PFSK-1 (cell line): ENCODE data around the gene RNU5B-1.

Source experiments
- FOXP2 ChIP-seq: optimal IDR thresholded peaks from 2 replicates; pipeline ENCODE3; 2011; ENCODE audit warnings: borderline replicate concordance, control low read depth, inconsistent platforms; ENCODE audit not compliant: insufficient read depth; ENCODE audit errors: extremely low read length, extremely low read depth
- POLR2AphosphoS5 ChIP-seq: IDR thresholded peaks from 2 replicates; pipeline ENCODE4 v1.6.1; 2012; ENCODE audit warnings: low read depth, mild to moderate bottlenecking, control low read depth, low read length, moderate library complexity
- SIN3A ChIP-seq: IDR thresholded peaks from 2 replicates; pipeline ENCODE4 v1.6.1; 2012; ENCODE audit warnings: mild to moderate bottlenecking, low read length, moderate library complexity, borderline replicate concordance; ENCODE audit not compliant: insufficient read depth
- TAF1 ChIP-seq: IDR thresholded peaks from 2 replicates; pipeline ENCODE4 v1.6.1; 2012; ENCODE audit warnings: low read length, control low read depth, borderline replicate concordance; ENCODE audit not compliant: insufficient read depth
- TF ChIP-seq, protein P1 (sequence below), 2 experiments: IDR thresholded peaks; 2 replicates each; pipeline versions ENCODE4 v1.6.1 to v1.8.0; 2011 to 2012; ENCODE audit warnings: low read depth in 2 of 2, low read length in 2 of 2, control low read depth in 1 of 2, inconsistent platforms in 1 of 2, mild to moderate bottlenecking in 1 of 2, moderate library complexity in 1 of 2; ENCODE audit not compliant: insufficient read depth in 1 of 2

GRCh38 chr15:65310431-65311137 is 6.1 kb downstream of the RNU5B-1 start:
- TF ChIP-seq, protein P1, sequence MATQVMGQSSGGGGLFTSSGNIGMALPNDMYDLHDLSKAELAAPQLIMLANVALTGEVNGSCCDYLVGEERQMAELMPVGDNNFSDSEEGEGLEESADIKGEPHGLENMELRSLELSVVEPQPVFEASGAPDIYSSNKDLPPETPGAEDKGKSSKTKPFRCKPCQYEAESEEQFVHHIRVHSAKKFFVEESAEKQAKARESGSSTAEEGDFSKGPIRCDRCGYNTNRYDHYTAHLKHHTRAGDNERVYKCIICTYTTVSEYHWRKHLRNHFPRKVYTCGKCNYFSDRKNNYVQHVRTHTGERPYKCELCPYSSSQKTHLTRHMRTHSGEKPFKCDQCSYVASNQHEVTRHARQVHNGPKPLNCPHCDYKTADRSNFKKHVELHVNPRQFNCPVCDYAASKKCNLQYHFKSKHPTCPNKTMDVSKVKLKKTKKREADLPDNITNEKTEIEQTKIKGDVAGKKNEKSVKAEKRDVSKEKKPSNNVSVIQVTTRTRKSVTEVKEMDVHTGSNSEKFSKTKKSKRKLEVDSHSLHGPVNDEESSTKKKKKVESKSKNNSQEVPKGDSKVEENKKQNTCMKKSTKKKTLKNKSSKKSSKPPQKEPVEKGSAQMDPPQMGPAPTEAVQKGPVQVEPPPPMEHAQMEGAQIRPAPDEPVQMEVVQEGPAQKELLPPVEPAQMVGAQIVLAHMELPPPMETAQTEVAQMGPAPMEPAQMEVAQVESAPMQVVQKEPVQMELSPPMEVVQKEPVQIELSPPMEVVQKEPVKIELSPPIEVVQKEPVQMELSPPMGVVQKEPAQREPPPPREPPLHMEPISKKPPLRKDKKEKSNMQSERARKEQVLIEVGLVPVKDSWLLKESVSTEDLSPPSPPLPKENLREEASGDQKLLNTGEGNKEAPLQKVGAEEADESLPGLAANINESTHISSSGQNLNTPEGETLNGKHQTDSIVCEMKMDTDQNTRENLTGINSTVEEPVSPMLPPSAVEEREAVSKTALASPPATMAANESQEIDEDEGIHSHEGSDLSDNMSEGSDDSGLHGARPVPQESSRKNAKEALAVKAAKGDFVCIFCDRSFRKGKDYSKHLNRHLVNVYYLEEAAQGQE (IDR thresholded peaks at IDR 0.05; ENCODE audit: insufficient read depth in 1 of 2, low read depth in 2 of 2, low read length in 2 of 2), result no peak
- no peak for TF ChIP-seq FOXP2
- TF ChIP-seq SIN3A, result no peak
- TF ChIP-seq TAF1, result no peak
- TF ChIP-seq POLR2AphosphoS5, result no peak
